HCT116 (cell line): ENCODE data around the gene HEMK1. TPM values are rescaled to one million over a fixed set of nuclear protein-coding genes. Genes with fewer than 3 reads are reported as not detected.

Source experiments
- ATAC-seq: fragments of 200-7000 bp; cut with Tn5 transposase; 2 replicates; pipeline ENCODE4 v1.9.1; 2020; ENCODE audit warnings: mild to moderate bottlenecking, moderate library complexity
- BruUV-seq: library from RNA; stranded (reverse); fragments of 400-500 nt; replicated peaks from 2 replicates; lab custom pipeline; 2021; lab: Mats Ljungman, UMichigan
- CTCF ChIA-PET: fragments of 300-600 bp; sonication (Branson Sonifier 250); formaldehyde crosslinking; loops from one replicate; lab custom pipeline; 2021; ENCODE audit warnings: antibody characterized with exemption; lab: Charles Lee
- POLR2A ChIA-PET: fragments of 300-600, 350-600 bp; sonication (Branson Sonifier 250); formaldehyde crosslinking; loops from one replicate; lab custom pipeline; 2021; ENCODE audit warnings: antibody characterized with exemption; lab: Charles Lee
- RAD21 ChIA-PET, 2 experiments: fragments of 300-600 bp; sonication (Branson Sonifier 250); formaldehyde crosslinking; loops; one replicate each; lab custom pipeline; 2023; ENCODE audit warnings: low total read pairs in 2 of 2; ENCODE audit not compliant: uncharacterized antibody in 2 of 2, unreplicated experiment in 2 of 2, low non-redundant PET in 1 of 2; lab: Charles Lee
- DNase-seq: peaks from one replicate; pipeline ENCODE4 v3.0.0-alpha.2; 2010; ENCODE audit warnings: low read depth, low spot score
- H2AFZ ChIP-seq: fragments of 200-600 bp; shearing (Covaris generic), sonication (generic); 2 replicates; pipeline ENCODE4 v1.6.1; 2017; ENCODE audit warnings: low read depth, mixed run types, mixed read lengths, antibody characterized with exemption, low read length; ENCODE audit not compliant: poor library complexity, severe bottlenecking
- H3K27ac ChIP-seq: 2 replicates; pipeline ENCODE4 v1.5.1; 2012; ENCODE audit warnings: low read depth, low read length
- H3K27me3 ChIP-seq: fragments of 200-600 bp; sonication (generic); 2 replicates; pipeline ENCODE4 v1.6.1; 2016; ENCODE audit warnings: mixed run types, low read length, mixed read lengths; ENCODE audit not compliant: insufficient read depth
- H3K36me3 ChIP-seq, 2 experiments: fragments of 200-500 bp in 1 of 2; fragments of 200-600 bp in 1 of 2; sonication (Bioruptor generic) in 1 of 2; sonication (generic) in 1 of 2; 2 replicates each; pipeline versions ENCODE4 v1.5.1 to v1.6.1; 2014 to 2016; ENCODE audit warnings: low read length in 2 of 2, inconsistent platforms in 1 of 2, mixed read lengths in 1 of 2, mixed run types in 1 of 2; ENCODE audit not compliant: insufficient read depth in 2 of 2, control insufficient read depth in 1 of 2
- H3K4me1 ChIP-seq, 2 experiments: fragments of 200-600 bp in 1 of 2; sonication (generic) in 1 of 2; 2 replicates each; pipeline versions ENCODE4 v1.5.1 to v1.6.1; 2012 to 2017; ENCODE audit warnings: low read length in 2 of 2, inconsistent platforms in 1 of 2, mild to moderate bottlenecking in 1 of 2, mixed read lengths in 1 of 2, mixed run types in 1 of 2, moderate library complexity in 1 of 2; ENCODE audit not compliant: insufficient read depth in 2 of 2, control insufficient read depth in 1 of 2
- H3K4me2 ChIP-seq: fragments of 200-600 bp; sonication (generic); 2 replicates; pipeline ENCODE4 v1.6.1; 2017; ENCODE audit warnings: mixed run types, low read length, mixed read lengths
- H3K4me3 ChIP-seq, 2 experiments: fragments of 200-600 bp in 1 of 2; sonication (generic) in 1 of 2; replicated peaks in 1 of 2; 2 replicates each; pipeline ENCODE4 v1.5.1; 2011 to 2016; ENCODE audit warnings: low read length in 2 of 2, control low read depth in 1 of 2, low read depth in 1 of 2, mild to moderate bottlenecking in 1 of 2, mixed read lengths in 1 of 2, mixed run types in 1 of 2
- H3K79me2 ChIP-seq: fragments of 200-600 bp; sonication (generic); 2 replicates; pipeline ENCODE4 v1.6.1; 2017; ENCODE audit warnings: mild to moderate bottlenecking, mixed run types, low read length, moderate library complexity, mixed read lengths; ENCODE audit not compliant: insufficient read depth
- H3K9ac ChIP-seq: fragments of 200-600 bp; sonication (generic); 2 replicates; pipeline ENCODE4 v1.6.1; 2016; ENCODE audit warnings: low read length, mixed read lengths
- H3K9me2 ChIP-seq: fragments of 200-600 bp; sonication (generic), shearing (Covaris generic); 2 replicates; pipeline ENCODE4 v1.6.1; 2017; ENCODE audit warnings: mixed run types, mild to moderate bottlenecking, moderate library complexity; ENCODE audit not compliant: insufficient read depth
- H3K9me3 ChIP-seq, 2 experiments: fragments of 200-500 bp in 1 of 2; fragments of 200-600 bp in 1 of 2; sonication (Bioruptor generic) in 1 of 2; sonication (generic) in 1 of 2; 2 replicates each; pipeline ENCODE4 v1.6.1; 2014 to 2017; ENCODE audit warnings: low read length in 2 of 2, mixed read lengths in 2 of 2, inconsistent platforms in 1 of 2, low read depth in 1 of 2, mild to moderate bottlenecking in 1 of 2, mixed run types in 1 of 2, moderate library complexity in 1 of 2; ENCODE audit not compliant: control insufficient read depth in 1 of 2, insufficient read depth in 1 of 2
- H4K20me1 ChIP-seq: fragments of 200-600 bp; sonication (generic), shearing (Covaris generic); 2 replicates; pipeline ENCODE4 v1.6.1; 2017; ENCODE audit warnings: mixed run types, mild to moderate bottlenecking, moderate library complexity; ENCODE audit not compliant: insufficient read depth
- ATF3 ChIP-seq: IDR thresholded peaks from 2 replicates; pipeline ENCODE4 v1.6.1; 2012
- CEBPB ChIP-seq: IDR thresholded peaks from 2 replicates; pipeline ENCODE4 v1.6.1; 2012; ENCODE audit warnings: low read depth
- EGR1 ChIP-seq: IDR thresholded peaks from 2 replicates; pipeline ENCODE4 v1.6.1; 2012; ENCODE audit warnings: low read depth
- ELF1 ChIP-seq: IDR thresholded peaks from 2 replicates; pipeline ENCODE4 v1.6.1; 2012; ENCODE audit warnings: low read depth, borderline replicate concordance
- EZH2 ChIP-seq: fragments of 200-600 bp; sonication (generic); IDR thresholded peaks from 2 replicates; pipeline ENCODE4 v1.6.1; 2017; ENCODE audit warnings: antibody characterized with exemption, mixed run types
- EZH2phosphoT487 ChIP-seq: fragments of 200-600 bp; IDR thresholded peaks from 2 replicates; pipeline ENCODE4 v1.6.1; 2018; ENCODE audit warnings: antibody characterized with exemption, borderline replicate concordance
- FOSL1 ChIP-seq: IDR thresholded peaks from 2 replicates; pipeline ENCODE4 v1.6.1; 2012; ENCODE audit warnings: low read depth
- POLR2A ChIP-seq: IDR thresholded peaks from 2 replicates; pipeline ENCODE4 v1.7.0; 2011; ENCODE audit warnings: borderline replicate concordance; ENCODE audit not compliant: insufficient read depth, insufficient read length; ENCODE audit errors: extremely low read depth
- POLR2AphosphoS5 ChIP-seq: IDR thresholded peaks from 2 replicates; pipeline ENCODE4 v1.6.1; 2011; ENCODE audit warnings: mild to moderate bottlenecking, low read depth, low read length, moderate library complexity
- RAD21 ChIP-seq: IDR thresholded peaks from 2 replicates; pipeline ENCODE4 v1.6.1; 2012; ENCODE audit warnings: low read depth, mild to moderate bottlenecking
- SIN3A ChIP-seq: IDR thresholded peaks from 2 replicates; pipeline ENCODE4 v1.6.1; 2012; ENCODE audit warnings: low read depth
- SRF ChIP-seq: IDR thresholded peaks from 2 replicates; pipeline ENCODE4 v1.6.1; 2012; ENCODE audit warnings: low read depth
- YY1 ChIP-seq: IDR thresholded peaks from 2 replicates; pipeline ENCODE4 v1.6.1; 2011; ENCODE audit warnings: low read length, low read depth, moderate library complexity, mild to moderate bottlenecking; ENCODE audit not compliant: insufficient replicate concordance; ENCODE audit errors: extremely low read depth
- ZFX ChIP-seq: fragments of 450-650 bp; IDR thresholded peaks from 2 replicates; pipeline ENCODE4 v1.6.1; 2017
- ZNF274 ChIP-seq: fragments of 200-500 bp; sonication (Bioruptor generic); IDR thresholded peaks from 2 replicates; pipeline ENCODE4 v1.6.1; 2014; ENCODE audit warnings: mild to moderate bottlenecking, low read depth, low read length, inconsistent platforms
- intact Hi-C: fragments of 100-400 bp; cut with micrococcal nuclease; formaldehyde crosslinking; loops from 2 replicates; pipeline ENCODE4 v1.10.0; 2022
- total RNA-seq: library from RNA; stranded (reverse); gene quantifications from one replicate; pipeline ENCODE4 v1.2.1, GENCODE V29; 2021; ENCODE audit not compliant: unreplicated experiment
- TF ChIP-seq, protein P1 (sequence below): IDR thresholded peaks from 2 replicates; pipeline ENCODE4 v1.6.1; 2011; ENCODE audit warnings: mild to moderate bottlenecking, low read length, moderate library complexity; ENCODE audit not compliant: insufficient replicate concordance; ENCODE audit errors: extremely low read depth
- TF ChIP-seq, protein P2 (sequence below): IDR thresholded peaks from 2 replicates; pipeline ENCODE4 v1.6.1; 2012

Gene HEMK1
- total RNA-seq, 1 experiment from 2014 or later = 20.5 TPM

DNA sequence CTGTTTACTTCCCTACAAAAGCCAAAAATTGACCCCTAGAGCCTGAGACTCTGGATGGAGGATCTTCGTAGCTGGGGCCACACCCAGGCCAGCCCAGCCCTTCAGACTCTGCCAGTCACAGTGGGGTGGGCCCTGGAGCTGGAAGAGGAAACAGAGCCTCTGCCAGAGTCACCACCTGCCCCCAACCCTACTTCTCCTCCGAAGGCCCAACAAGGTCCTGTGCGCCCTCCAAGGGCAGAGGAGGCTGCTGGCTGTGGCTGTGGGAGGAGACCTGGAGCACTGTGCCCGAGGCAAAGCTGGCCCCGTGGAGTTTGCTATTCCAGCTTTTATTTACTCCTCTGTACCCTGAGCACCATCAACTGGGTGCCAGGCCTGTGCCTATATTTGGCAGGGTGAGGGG is 23.2 kb downstream of the HEMK1 start:
- no peaks in the 10 kb centered on the region for H3K9me2 ChIP-seq
- CTCF ChIA-PET = interaction anchor here (1.1 to 1.6 kb wide), 2 partner anchors 19 to 23 kb away, joined by 3 to 5 read pairs; partner anchors contain the start of gene CISH
- POLR2A ChIA-PET = interaction anchor here (1.8 kb wide), 1 partner anchor 9 kb away, joined by 5 read pairs; no protein-coding TSS in a partner anchor

DNA sequence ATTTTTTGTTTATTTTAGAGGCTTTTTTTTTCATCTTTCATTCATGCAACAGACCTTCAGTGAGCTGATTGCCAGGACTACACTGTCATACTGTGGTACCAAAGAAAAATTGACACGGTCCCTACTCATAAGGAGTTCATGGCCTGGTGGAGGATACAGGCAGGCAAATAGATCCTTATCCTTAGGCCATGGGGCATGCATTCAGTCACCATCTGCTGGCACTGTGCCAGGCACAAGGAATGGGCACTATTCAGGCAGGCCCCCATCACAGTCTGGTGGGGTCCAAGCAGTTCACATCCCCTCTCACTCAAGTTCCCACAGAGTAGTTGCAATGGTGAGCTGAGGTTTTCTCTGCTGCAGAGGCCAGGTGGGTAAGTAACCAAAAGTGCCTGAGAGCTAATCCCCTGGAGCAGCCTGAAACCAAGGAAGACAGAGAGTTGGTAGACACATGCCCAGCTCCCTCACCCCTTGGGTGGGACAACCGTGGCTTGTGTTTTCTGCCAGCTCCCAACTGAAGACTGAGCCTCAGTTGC is 25.0 kb downstream of the HEMK1 start:
- Histone ChIP-seq H3K27ac (no peak overlapping the region), H3K27me3 (no peaks in the 10 kb centered on the region), H4K20me1 (no peaks in the 10 kb centered on the region), H3K4me2 (no peak overlapping the region), H3K9me3 (no peaks in the 10 kb centered on the region), H3K9ac (no peak overlapping the region), H3K4me3 (no peak overlapping the region), H2AFZ (no peak overlapping the region), H3K79me2 (no peaks in the 10 kb centered on the region), H3K4me1 (peaks cover 7 to 22% of the 10 kb centered on the region in 2 experiments; a peak in 3 of 4 replicates), H3K36me3 (no peaks in the 10 kb centered on the region), H3K9me2 (no peaks in the 10 kb centered on the region)
- ATAC-seq = no peak
- ChIA-PET CTCF (interaction anchor here (1.2 kb wide), 1 partner anchor 18 kb away, joined by 4 read pairs; the partner anchor contains the start of gene CISH), POLR2A (interaction anchor here (1.0 kb wide), 1 partner anchor 8 kb away, joined by 3 read pairs; no protein-coding TSS in a partner anchor), RAD21 (no interaction called here)
- no TSS peak for BruUV-seq
- intact Hi-C loops = no loop called here
- DNase-seq = no peak
- TF ChIP-seq, protein P1, sequence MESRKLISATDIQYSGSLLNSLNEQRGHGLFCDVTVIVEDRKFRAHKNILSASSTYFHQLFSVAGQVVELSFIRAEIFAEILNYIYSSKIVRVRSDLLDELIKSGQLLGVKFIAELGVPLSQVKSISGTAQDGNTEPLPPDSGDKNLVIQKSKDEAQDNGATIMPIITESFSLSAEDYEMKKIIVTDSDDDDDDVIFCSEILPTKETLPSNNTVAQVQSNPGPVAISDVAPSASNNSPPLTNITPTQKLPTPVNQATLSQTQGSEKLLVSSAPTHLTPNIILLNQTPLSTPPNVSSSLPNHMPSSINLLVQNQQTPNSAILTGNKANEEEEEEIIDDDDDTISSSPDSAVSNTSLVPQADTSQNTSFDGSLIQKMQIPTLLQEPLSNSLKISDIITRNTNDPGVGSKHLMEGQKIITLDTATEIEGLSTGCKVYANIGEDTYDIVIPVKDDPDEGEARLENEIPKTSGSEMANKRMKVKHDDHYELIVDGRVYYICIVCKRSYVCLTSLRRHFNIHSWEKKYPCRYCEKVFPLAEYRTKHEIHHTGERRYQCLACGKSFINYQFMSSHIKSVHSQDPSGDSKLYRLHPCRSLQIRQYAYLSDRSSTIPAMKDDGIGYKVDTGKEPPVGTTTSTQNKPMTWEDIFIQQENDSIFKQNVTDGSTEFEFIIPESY = no peak
- no peak for TF ChIP-seq YY1
- TF ChIP-seq ATF3 = no peak
- no peak for TF ChIP-seq RAD21
- no peak for TF ChIP-seq FOSL1
- no peak for TF ChIP-seq ZFX
- no peak for TF ChIP-seq POLR2AphosphoS5
- no peak for TF ChIP-seq CEBPB
- TF ChIP-seq EGR1 = no peak
- TF ChIP-seq SIN3A = no peak
- no peak for TF ChIP-seq ELF1

More for the DNA sequence above, 23.2 kb downstream of the HEMK1 start:
- Histone ChIP-seq H3K27ac (no peak overlapping the region), H3K36me3 (no peaks in the 10 kb centered on the region), H3K4me2 (no peak overlapping the region), H4K20me1 (no peaks in the 10 kb centered on the region), H3K79me2 (no peaks in the 10 kb centered on the region), H3K9me3 (no peaks in the 10 kb centered on the region), H2AFZ (no peak overlapping the region), H3K4me3 (no peak overlapping the region), H3K27me3 (no peaks in the 10 kb centered on the region), H3K4me1 (peaks cover 7 to 22% of the 10 kb centered on the region in 2 experiments; a peak in 3 of 4 replicates), H3K9ac (no peak overlapping the region)
- RAD21 ChIA-PET = interaction anchor here in 1 of 2 experiments (0.7 to 1.1 kb wide), 2 partner anchors 20 to 290 kb away, joined by 3 read pairs; no protein-coding TSS in a partner anchor
- BruUV-seq = no TSS peak
- TF ChIP-seq SRF (no peak), SIN3A (no peak), EZH2phosphoT487 (no peak), CEBPB (no peak), ZFX (no peak), EGR1 (no peak), ZNF274 (no peak), RAD21 (no peak), POLR2A (no peak), POLR2AphosphoS5 (no peak), ELF1 (no peak), ATF3 (no peak), EZH2 (no peak), FOSL1 (no peak)
- TF ChIP-seq, protein P2, sequence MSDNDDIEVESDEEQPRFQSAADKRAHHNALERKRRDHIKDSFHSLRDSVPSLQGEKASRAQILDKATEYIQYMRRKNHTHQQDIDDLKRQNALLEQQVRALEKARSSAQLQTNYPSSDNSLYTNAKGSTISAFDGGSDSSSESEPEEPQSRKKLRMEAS = no peak
- ATAC-seq = no peak
- DNase-seq = no peak
- intact Hi-C loops = no loop called here
